ENCODE data around the gene SLC25A11.

Gene SLC25A11

GRCh38 chr17:4895657-4896331, 44.1 kb downstream of the SLC25A11 start:
- DNase-seq = no peak
- no peak for ATAC-seq

- DNase-seq (no peak), ATAC-seq (no peak)
Measured at GRCh38 chr17:4895121-4895520, 44.7 kb downstream of the SLC25A11 start.

- DNase-seq (no peak), ATAC-seq (no peak)
Measured at GRCh38 chr17:4893721-4894560, 45.9 kb downstream of the SLC25A11 start.

GRCh38 chr17:4893272-4893671, 46.6 kb downstream of the SLC25A11 start:
- DNase-seq = no peak

GRCh38 chr17:4892499-4893221, 47.2 kb downstream of the SLC25A11 start:
- ATAC-seq (no peak), DNase-seq (no peak)

More at GRCh38 chr17:4893272-4893671, 46.6 kb downstream of the SLC25A11 start:
- no peak for ATAC-seq

GRCh38 chr17:4891411-4892410, 48.1 kb downstream of the SLC25A11 start:
- ATAC-seq = no peak
- DNase-seq = no peak

GRCh38 chr17:4887581-4887980, 52.3 kb downstream of the SLC25A11 start:
- DNase-seq (no peak), ATAC-seq (no peak)

Measured in stimulated activated naive CD8-positive, alpha-beta T cell treated with anti-CD3 and anti-CD28 coated beads, Interleukin-15, Interleukin-2, amounts not matched to agents 100 U/mL and 50 U/mL, for 24 hours (primary cell).